Ascending aorta (tissue), 2 donors: Measurements from ENCODE around the gene ARID4B. TPM values are rescaled to one million over a fixed set of nuclear protein-coding genes. Genes with fewer than 3 reads are reported as not detected.

Source experiments
- DNase-seq, 2 donors: peaks; one replicate each; pipeline ENCODE4 v3.0.0-alpha.2; 2019; ENCODE audit warnings: low spot score in 2 of 2
- H3K27ac ChIP-seq, 2 donors: fragments of 200-600 bp; sonication (generic); one replicate each; pipeline ENCODE4 v1.5.1; 2016 to 2017; ENCODE audit warnings: mild to moderate bottlenecking in 1 of 2
- H3K27me3 ChIP-seq: fragments of 200-600 bp; sonication (generic); one replicate; pipeline ENCODE4 v1.5.1; 2017
- H3K36me3 ChIP-seq, 2 donors: fragments of 200-600 bp; sonication (generic); one replicate each; pipeline ENCODE4 v1.5.1; 2016
- H3K4me1 ChIP-seq, 2 donors: fragments of 200-600 bp; sonication (generic); one replicate each; pipeline ENCODE4 v1.5.1; 2016 to 2017; ENCODE audit warnings: mild to moderate bottlenecking in 1 of 2
- H3K4me3 ChIP-seq, 2 donors: fragments of 200-600 bp; sonication (generic); one replicate each; pipeline ENCODE4 v1.5.1; 2016 to 2017; ENCODE audit warnings: mild to moderate bottlenecking in 1 of 2
- H3K9me3 ChIP-seq, 2 donors: fragments of 200-600 bp; sonication (generic); one replicate each; pipeline ENCODE4 v1.5.1; 2016
- intact Hi-C: fragments of 100-400 bp; cut with DNase I; formaldehyde crosslinking; loops from one replicate; pipeline ENCODE4 v1.15.1; 2023
- total RNA-seq: library from RNA; depleted of rRNA; stranded (reverse); fragments of >200 nt; gene quantifications from one replicate; pipeline ENCODE4 v1.1.0, GENCODE V29; 2016
- TF ChIP-seq, protein P1 (sequence below), 3 experiments: fragments of 200-600 bp in 2 of 3; fragments of 450-650 bp in 1 of 3; sonication (generic) in 2 of 3; IDR thresholded peaks; one replicate each; pipeline ENCODE4 v1.5.1; 2016 to 2019; ENCODE audit warnings: antibody characterized with exemption in 3 of 3, mild to moderate bottlenecking in 1 of 3, moderate library complexity in 1 of 3

Gene ARID4B
- total RNA-seq, 1 donor from 2014 or later: 22.5 TPM

DNA sequence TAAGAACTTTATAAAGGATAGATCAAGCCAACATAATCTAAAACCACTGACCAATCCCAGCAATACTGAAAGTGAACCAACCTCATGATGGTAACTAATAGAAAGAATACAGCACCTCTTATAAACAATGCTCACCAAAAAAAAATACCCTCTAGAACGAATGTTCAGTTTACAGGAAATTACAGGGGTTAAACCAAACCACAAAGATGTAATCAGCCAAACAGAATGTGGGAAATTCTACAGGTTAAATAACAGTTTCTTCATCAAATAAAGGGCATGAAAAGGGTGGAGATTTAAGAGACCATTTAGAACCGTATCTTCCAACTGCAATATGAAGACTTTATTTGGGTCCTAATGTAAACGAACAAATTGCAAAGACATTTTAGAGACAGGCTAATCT, 30.4 kb downstream of the ARID4B start:
- Histone ChIP-seq H3K27me3 (no peaks in the 10 kb centered on the region), H3K4me1 (peaks cover 0 to 4% of the 10 kb centered on the region in 2 donors), H3K4me3 (no peak overlapping the region), H3K36me3 (no peaks in the 10 kb centered on the region), H3K27ac (no peak overlapping the region), H3K9me3 (no peaks in the 10 kb centered on the region)
- TF ChIP-seq, protein P1, sequence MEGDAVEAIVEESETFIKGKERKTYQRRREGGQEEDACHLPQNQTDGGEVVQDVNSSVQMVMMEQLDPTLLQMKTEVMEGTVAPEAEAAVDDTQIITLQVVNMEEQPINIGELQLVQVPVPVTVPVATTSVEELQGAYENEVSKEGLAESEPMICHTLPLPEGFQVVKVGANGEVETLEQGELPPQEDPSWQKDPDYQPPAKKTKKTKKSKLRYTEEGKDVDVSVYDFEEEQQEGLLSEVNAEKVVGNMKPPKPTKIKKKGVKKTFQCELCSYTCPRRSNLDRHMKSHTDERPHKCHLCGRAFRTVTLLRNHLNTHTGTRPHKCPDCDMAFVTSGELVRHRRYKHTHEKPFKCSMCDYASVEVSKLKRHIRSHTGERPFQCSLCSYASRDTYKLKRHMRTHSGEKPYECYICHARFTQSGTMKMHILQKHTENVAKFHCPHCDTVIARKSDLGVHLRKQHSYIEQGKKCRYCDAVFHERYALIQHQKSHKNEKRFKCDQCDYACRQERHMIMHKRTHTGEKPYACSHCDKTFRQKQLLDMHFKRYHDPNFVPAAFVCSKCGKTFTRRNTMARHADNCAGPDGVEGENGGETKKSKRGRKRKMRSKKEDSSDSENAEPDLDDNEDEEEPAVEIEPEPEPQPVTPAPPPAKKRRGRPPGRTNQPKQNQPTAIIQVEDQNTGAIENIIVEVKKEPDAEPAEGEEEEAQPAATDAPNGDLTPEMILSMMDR (IDR thresholded peaks at IDR 0.05): no peak
- no peak for DNase-seq
- intact Hi-C loops: no loop called here

DNA sequence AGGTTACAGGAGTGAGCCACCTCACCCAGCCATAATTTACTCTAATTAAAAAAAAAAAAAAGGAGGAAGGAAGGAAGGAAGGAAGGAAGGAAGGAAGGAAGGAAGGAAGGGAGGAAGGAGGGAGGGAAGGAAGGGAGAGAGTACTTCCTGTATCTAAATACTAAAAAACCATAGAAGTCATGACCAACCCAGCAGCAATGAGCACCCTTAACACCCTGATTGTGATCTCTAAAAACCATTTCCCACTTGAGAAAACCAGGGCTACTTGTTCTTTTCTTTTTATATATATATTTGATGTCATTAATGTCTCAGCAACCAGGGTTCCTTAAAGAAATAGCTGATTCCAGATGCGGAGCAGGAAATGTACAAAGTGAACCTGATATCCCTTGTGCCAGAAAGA, 31.2 kb downstream of the ARID4B start:
- DNase-seq: no peak
- H3K4me1 ChIP-seq: peaks cover 0 to 4% of the 10 kb centered on the region in 2 donors
- H3K27ac ChIP-seq: no peak overlapping the region
- intact Hi-C loops: no loop called here
- TF ChIP-seq, protein P1 (IDR thresholded peaks at IDR 0.05): no peak
- no peak overlapping the region for H3K4me3 ChIP-seq
- no peaks in the 10 kb centered on the region for H3K27me3 ChIP-seq
- H3K36me3 ChIP-seq: no peaks in the 10 kb centered on the region
- H3K9me3 ChIP-seq: no peaks in the 10 kb centered on the region

DNA sequence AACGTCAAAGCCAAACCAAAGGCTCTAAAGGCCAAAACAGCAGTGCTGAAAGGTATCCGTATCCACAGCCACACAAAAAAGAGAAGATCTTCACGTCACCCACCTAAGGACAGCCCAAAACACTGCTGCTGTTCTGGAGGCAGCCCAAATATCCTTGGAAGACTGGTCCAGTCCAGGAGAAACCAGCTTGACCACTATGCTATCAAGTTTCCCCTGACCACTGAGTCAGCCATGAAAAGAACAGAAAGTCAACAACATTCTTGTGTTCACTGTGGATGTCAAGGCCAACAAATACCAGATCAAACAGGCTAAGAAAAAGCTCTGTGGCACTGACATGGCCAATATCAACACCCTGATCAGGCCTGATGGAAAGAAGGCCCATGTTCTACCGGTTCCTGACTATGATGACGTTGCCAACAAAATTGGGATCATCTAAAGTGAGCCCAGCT, 32.1 kb downstream of the ARID4B start:
- Histone ChIP-seq H3K9me3 (no peaks in the 10 kb centered on the region), H3K4me3 (no peak overlapping the region), H3K27ac (no peak overlapping the region), H3K4me1 (peaks cover 0 to 4% of the 10 kb centered on the region in 2 donors), H3K27me3 (no peaks in the 10 kb centered on the region), H3K36me3 (no peaks in the 10 kb centered on the region)
- intact Hi-C loops: no loop called here
- no peak for DNase-seq
- TF ChIP-seq, protein P1 (IDR thresholded peaks at IDR 0.05): no peak

DNA sequence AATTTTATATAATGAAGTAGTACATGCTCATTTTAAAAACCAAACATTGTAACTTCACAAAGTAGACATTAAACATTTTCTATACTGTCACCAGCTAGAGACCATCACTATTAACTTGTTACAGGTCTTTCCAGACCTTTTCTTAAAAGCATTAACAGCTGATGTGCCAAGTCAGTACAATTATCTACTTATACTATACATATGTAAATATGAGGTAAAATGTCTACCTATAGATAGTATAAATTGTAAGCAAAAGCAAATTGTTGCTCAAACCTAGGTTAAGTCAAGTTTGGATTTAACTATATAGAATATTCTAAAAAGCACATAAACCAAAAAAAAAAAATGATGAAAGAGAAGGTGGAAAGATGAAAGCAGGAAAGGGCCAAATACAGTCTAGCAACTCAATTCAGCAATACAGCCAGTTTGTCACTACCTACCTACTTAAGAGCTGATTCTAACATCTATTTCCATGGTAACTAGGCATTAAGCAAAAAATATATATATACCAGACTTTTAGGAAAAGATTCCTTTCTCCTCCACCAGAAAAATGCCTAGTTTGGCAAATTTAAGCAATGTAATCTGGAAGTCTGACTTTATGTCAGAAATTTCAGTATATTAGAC, 34.5 kb downstream of the ARID4B start:
- intact Hi-C loops: no loop called here
- TF ChIP-seq, protein P1 (IDR thresholded peaks at IDR 0.05): no peak
- Histone ChIP-seq H3K36me3 (no peaks in the 10 kb centered on the region), H3K27ac (no peak overlapping the region), H3K9me3 (no peaks in the 10 kb centered on the region), H3K4me1 (peaks cover 0 to 6% of the 10 kb centered on the region in 2 donors), H3K4me3 (no peak overlapping the region), H3K27me3 (no peaks in the 10 kb centered on the region)
- no peak for DNase-seq

DNA sequence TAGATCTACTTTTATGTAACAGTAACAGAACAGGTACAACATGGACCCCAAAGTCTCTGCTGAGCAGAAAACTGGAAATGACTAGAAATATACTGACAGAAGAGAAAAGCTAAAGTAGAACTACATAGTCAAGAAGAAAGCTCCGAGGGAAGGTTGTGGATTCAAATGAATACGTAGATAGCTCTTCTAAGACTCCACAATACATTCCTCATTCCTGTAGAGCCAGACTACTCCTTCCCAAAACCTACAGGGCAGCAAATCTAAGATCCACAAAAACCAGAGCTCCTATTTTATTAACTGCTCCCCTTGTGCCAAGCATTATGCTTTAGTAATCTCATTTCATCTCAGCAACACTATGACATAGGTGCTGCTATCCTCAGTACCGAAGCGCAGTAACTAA, 35.2 kb downstream of the ARID4B start:
- Histone ChIP-seq H3K9me3 (no peaks in the 10 kb centered on the region), H3K36me3 (no peaks in the 10 kb centered on the region), H3K4me1 (peaks cover 0 to 6% of the 10 kb centered on the region in 2 donors), H3K27ac (no peak overlapping the region), H3K4me3 (no peak overlapping the region), H3K27me3 (no peaks in the 10 kb centered on the region)
- TF ChIP-seq, protein P1 (IDR thresholded peaks at IDR 0.05): no peak
- DNase-seq: no peak
- intact Hi-C loops: no loop called here
